Kidney capillary endothelial cell (primary cell): ENCODE measurements around the gene NFATC1.

Experiments
- DNase-seq: peaks from one replicate; pipeline ENCODE4 v3.0.0-alpha.2; 2018; ENCODE audit warnings: low spot score

Gene NFATC1

DNA sequence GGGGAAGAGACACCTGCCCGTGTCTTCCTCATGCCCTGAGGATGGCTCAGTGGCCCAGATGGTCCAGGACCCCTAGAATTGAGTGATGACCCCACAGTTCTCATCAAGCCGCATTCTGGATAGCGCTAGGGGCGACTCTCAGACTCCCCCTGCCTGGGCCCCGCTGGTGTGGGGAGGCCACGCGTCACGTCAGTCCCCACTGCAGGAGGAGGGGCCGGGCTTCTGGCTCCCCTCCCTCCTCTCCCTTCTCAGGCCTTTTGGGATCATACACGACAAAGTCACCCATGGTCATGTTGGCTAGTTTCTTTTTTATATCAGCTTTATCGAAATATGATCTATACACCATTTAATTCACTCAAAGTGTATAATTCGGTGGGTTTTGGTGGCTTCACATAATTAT is 61.5 kb downstream of the NFATC1 start:
- no peak for DNase-seq

DNA sequence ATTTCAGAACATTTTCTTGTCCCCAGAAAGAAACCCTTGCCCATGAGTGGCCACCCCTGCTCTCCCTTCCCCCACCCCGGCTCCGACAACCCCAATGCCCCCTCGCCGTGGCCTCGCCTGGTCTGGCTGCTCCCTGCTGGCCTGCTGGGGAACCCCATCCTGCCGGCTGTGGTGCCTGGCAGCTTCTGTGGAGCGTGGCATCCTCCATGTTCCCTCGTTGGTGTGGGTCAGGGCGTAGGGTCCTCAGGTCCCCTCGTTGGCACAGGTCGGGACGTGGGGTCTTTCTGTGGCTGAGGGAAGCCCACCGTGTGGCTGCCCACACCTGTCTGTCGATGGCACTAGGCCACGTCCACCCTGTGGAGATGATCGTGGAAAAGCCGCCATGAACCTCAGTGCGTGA is 61.9 kb downstream of the NFATC1 start:
- DNase-seq, result no peak

DNA sequence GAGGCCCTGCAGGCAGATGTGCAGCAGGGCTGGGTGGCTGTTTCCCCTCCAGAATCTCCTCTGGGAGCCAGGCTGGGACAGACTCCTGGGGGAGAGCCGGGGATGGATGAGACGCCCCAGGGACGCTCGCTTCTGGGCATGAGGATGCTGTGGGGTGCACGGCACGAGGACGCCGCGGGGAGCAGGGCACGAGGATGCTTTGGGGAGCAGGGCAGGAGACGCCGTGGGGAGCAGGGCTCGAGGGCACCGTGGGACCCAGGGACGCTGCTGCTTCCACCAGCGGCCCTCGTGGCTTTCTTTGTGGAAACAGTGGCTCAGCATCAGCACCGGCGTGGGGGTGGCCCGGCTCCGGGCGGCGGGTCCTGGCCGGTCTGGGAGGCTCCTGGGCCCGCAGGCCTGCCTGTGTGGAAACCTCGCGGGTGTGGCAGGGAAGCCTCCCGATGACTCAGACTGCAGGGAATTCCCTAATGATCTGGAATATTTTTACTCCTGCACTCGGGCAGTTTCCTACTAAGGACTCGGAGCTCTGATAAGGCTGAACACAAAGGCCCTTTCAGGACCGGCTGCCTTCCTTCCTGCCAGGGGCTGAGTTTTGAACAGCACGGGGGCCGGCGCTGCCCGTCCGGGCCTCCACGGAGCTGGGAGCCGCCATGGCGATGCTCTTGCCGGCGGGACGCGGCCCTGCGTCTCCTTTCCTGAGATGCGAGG is 62.6 kb downstream of the NFATC1 start:
- peak; percentile 90 for DNase-seq

DNA sequence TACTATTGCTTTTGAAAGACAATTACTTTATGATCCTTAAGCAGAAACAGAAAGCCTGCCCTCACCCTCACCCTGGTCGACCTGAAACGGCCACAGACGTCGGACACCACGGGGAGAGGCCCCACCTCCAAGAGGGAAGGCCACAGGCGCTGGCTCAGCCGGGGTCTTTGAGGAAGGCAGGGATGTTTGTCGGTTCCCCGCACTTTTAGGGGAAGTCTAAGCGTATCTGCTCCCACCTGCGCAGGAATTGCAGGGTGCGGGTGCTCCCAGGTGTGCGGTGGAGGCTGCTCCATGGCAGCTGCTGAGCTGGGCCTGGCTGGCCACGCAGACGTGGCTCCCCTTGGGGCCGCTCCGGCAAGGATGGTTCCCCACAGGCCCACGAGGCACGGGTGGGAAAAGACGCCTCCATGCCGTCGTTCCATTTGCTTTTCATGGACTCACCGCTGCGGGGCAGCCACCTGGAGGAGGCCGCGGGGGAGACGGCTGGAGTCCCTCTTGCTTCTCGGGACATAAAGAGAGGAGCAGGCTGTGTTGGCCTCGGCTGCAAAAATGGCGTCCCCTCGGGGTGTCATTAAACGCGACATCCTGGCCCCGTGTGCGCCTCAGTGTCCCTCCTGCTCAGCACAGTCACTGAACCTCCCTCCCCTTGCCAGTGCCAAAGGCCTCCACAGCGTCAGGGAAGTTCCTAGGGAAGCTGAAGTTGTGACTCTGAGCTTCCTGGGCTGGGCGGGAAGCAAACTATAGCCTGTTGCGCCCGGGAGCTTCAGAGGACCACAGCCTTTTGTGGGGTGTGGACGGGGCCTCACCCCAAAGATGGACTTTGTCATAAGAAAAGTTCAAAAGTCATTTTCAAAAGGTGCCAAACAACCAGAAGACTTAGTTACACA is 63.4 kb downstream of the NFATC1 start:
- DNase-seq, result peak; percentile 36

DNA sequence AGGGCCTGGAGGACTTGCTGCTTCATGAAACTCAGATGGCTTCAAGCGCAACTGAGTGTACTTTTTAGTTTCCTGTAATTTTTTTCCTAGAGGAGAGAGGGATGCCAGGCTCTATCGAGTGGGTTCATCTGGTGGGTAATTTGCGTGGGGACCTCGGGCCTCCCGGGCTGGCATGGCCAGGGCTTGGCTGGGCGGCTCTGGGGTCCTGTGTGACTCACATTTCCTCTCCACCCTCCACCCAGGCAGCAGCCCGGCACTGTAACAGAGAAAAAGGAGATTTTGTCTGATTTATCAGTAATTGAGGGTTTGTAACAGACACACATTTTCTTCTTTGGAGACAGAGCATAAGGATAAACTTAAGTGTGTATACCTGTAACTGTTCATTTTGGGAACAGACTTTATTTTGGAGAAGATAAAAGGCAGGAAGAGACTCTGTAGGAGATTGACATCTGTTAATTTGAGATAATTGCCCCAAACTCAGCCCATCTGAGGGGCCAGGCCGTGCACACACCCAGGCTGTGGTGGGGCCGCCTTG is 64.3 kb downstream of the NFATC1 start:
- peak; percentile 44 for DNase-seq

DNA sequence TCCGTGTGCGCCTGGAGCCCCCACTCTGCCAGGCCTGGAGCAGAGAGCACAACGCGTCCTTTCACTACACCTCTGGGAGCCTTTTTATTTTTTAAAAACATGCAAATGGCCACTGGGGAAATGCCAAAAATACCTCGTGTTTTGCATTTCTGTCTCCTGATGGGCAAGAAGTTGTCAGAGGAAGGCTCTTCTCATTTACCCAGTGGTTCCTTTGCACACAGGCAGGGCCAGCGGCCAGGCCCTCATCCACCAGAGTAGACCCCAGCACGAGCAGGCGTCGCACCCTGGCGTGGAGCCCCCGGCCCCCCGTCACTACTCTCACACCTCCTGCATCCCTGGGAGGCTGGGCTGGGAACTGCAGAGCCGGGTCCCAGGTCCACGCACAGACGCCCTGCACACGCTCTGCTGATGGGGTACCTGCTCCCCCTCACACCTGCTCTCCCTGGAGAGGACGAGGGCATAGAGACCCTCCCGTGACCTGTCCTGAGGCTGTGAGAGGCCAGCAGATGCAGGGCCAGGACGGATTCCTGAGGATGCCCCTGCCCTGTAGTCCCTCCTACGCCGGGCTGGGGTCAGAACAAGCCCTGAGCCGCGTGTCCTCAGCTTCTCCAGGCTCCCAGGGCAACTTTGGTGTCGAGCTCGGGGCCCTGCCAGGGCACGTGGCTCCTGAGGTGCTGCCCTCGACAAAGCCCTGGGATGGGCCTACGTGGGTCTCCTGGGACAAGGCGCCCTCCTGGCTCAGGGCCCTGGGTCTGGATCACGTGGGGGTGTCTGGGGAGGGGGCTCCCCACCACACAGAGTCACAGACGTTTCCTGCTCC is 65.0 kb downstream of the NFATC1 start:
- DNase-seq, result no peak

DNA sequence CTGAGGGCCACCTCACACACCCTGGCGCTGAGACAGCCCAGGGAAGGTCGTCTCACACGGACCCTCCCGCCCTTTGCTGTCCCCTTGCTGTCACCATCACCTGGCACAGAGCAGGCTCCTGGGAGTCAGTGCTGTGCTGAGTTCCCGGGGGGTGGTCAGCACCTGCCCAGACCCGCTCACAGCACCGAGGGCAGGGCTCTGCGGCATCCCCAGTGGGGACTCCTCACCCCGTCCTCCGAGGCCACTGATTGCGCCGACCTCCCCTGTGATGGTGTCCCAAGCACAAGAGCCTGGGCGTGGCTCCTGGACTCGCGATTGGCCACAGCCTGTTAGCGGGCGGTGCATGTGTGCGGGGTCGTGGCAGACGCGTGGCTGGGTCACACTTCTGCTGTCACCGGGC is 65.9 kb downstream of the NFATC1 start:
- DNase-seq, result no peak

DNA sequence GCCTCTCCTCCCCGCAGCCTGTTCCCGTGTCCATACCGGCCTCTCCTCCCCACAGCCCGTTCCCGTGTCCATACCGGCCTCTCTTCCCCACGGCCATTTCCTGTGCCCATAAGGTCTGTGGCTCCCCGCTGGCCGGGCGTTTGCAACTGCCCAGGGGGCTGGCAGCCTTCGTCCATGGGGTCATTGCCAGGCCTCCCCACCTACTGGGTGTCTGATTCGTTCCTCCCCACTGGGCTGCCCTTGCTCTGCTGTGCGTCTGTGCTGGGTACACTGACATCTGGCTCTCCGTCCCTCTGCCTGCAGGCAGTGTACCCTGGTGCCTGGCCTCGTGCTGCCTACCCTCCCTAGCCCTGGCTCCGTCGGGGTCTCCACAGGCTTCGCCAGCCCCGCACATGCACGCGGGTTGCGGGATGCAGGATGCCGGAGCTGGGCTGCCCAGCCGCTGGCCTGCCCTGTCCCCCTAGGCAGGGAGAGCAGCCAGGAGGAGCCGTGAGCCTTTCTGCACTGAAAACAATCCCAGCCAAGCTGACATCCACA is 67.8 kb downstream of the NFATC1 start:
- no peak for DNase-seq

DNA sequence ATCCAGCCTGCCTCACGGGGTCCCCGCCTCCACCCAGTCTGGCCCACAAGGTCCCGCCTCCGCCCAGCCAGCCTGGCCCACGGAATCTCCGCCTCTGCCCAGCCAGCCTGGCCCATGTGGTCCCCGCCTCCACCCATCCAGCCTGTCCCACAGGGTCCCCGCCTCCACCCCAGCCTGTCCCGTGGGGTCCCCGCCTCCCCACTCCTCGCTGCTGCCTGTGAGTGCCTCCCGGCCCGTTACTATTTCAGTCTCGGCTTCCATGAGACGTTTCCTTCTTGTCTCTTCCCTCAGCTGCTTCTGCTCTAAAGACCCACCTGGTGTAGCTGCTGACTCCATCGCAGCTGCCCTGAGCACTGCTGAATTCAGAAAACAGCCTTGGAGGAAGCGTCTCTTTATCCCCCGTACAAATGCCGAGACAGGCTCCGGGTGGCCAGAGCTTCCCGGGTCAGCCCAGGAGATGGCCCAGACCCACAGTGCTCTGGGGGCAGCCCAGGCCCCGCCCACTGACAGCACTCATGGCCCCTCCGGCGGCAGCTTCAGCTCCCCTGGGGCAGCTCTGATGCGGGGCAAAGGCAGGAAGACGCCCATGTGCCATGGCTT is 69.8 kb downstream of the NFATC1 start:
- DNase-seq, result no peak

DNA sequence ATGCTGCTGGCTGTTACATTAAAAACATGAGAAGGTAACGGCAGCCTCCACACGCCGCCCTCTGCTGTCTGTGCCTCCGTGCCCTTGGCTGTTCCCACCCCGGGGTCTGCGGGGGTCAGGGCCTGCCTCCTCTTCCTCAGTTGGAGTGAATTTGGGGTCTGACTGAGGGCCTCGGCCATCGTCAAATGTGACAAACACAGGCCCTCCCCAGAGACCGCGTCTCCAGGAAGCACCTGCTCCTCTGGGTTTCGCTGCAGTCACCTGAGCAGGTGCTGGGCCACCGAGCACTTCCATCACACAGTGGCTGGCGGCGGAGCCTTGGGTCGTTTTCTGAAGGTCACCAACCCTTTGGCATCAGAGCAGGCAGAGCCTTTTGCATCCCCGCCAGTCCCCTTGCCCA is 70.9 kb downstream of the NFATC1 start:
- DNase-seq, result no peak

DNA sequence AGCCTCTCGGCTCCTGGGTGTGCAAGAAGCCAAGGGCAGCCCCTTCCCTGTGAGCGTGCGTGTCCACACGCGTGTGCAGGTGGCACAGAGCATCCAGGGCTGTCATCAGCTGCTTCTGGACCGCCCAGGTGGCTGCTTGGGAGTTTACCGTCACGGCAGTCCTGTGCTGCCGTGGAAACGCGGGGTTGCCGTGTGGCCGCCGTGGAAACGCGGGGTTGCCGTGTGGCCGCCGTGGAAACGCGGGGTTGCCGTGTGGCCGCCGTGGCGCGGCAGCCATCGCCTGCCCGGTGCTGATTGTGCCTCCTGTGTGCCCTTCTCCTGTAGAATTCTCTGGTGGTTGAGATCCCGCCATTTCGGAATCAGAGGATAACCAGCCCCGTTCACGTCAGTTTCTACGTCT is 71.4 kb downstream of the NFATC1 start:
- DNase-seq, result no peak

DNA sequence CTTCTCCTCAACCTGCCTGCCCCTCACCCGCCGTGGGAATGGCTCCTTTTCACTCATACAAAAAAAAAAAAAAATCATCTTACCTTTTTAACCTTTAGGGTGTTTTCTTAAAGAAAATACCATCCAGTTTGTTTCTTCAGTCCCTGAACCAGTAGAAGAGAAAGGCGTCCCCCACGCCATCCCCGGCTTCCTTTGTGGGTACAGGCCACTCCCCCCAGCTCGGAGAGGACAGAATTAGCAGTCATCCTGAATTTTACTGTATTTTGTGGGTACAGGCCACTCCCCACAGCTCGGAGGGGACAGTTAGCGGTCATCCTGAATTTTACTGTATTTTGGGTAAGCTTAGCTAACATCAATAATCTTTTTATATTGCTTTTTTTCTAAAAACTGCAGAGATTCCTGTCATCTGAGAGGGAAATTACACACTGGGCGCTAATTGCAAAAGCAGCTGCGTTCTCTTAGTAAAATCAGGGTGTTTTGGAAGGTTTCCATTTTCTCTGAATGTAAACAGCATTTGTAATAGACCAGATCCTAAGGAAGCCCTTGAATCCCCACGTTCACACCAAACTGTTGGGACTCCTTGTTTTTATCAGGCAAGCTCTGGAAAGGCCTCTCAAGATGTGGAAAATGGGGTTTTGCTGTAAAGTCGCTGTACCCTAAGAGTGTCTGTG is 72.5 kb downstream of the NFATC1 start:
- no peak for DNase-seq

DNA sequence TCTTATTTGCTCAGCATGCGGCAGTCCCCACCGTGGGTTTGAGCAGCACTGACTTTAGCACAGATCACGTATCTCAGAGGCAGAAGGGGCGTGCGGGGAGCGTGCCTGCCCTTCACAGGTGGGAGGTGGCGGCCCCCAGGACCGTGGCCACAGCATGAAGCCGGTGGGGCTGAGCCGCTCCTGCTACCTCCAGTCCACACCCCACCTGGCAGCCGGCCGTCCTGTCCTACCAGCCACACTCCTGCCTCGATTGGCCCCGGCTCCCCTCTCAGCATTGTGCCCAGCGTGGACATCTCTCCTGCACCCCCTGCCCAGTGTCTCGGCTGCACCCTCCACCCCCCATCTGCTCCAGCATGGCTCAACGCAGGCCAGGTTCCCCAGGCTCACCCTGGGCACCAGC is 73.6 kb downstream of the NFATC1 start:
- DNase-seq, result no peak

DNA sequence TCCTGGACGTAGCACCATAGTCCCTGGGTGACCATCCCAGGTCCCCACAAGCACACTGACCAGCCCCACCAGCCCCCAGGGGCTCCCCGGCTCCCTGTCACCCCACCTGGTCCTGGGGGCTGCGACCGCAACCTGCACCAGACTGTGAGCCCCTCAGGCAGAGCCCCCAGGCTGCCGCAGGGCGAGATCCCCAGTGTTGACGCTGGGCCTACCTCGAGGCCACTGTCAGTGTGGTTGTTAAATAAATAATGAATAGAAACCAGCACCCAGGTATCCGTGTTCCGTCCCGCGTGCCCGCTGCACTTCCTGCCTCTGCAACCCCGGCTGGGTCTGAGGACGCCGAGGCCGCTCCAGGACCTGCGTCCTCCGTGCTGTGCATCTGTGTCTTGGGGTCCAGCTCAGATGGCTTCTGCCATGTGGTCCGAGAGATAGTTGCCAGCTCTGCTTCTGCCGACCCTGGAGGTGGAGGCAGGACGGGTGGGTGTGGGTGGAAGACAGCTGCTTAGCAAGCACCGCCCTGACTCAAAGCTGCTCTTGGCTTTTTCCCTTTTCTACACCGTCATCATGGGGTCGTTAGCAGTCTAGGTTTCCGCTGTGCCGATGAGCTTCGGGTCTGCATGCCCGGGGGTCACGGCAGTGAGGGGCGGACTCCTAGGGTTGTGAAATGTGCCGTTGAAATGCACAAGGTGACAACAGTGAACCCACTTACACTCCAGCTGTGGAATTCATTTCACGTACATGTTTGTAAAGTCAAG is 74.2 kb downstream of the NFATC1 start:
- no peak for DNase-seq

DNA sequence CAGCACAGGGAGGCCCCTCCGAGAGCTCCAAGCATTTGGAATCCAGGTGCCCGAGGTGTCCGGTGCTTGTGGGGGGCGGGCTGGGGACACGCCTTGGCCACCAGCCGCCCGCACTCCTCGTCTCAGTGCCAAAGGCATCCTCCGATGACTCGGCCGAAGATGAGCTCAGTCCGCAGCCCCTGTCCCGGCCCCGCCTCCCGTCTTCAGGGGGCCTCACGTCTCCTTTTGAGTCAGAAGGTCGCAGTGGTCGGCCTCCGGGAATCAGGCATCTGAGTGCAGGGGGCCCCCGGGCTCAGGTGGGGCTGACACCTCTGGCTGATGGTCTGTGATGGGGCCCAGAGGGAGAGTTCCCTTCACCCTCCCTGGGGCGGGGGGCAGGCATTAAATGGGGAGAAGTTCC is 74.8 kb downstream of the NFATC1 start:
- DNase-seq, result no peak

DNA sequence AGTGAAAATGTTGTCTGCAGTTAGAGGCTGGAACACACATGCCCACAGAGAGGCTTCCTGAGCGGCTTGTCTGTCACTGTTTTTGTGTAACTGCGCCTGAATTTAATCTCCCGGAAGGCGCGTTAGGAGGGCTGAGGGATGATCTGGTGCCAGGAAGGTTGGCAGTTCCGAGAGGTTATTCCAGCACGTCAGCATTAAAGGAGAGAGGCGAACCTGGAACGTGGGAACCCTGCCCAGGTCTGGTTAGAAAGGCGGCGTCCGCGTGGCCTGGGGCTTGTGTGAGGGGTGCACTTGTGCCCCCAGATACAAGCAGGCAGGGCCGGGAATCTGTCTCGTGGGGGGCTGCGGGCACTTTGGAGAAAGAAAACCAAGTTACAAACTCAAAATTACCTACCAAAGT is 75.3 kb downstream of the NFATC1 start:
- DNase-seq, result no peak

DNA sequence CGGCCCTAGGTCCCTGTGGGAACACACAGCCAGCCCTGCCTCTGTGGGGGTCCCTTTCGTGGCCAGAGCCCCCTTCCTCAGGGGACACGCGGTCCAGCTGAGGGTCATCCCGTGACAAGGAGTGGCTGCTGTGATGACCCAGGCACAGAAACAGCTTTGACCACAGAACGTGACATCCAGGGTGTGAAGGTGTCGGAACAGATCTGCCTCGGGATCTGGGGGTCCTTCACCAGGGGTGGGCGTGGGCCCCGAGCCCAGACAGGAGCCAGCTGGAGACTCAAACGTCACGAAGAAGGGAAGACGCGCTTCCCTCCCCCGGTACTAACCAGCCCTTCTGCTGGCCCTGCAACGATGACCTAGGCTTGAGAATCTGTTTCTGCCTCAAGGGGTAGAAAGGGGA is 75.9 kb downstream of the NFATC1 start:
- no peak for DNase-seq

DNA sequence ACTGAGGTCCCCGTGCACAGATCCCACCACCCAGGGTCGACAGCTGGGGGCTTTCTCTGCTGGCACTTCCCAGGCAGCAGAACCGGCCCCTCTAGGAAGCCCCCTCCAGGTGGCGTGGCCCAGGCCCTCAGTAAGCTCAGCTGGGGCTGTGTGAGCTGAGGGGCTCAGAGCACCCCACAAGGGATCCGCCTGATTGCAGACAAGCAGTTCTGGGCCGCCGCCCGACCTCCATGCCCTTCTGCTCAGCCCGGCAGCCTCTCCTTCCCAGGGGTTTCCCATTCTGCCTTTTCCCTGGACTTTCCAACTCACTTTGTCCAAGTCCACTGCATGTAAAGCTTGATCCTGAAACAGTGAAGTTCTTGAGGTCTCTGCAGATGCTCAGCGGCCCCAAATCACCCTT is 76.4 kb downstream of the NFATC1 start:
- no peak for DNase-seq

DNA sequence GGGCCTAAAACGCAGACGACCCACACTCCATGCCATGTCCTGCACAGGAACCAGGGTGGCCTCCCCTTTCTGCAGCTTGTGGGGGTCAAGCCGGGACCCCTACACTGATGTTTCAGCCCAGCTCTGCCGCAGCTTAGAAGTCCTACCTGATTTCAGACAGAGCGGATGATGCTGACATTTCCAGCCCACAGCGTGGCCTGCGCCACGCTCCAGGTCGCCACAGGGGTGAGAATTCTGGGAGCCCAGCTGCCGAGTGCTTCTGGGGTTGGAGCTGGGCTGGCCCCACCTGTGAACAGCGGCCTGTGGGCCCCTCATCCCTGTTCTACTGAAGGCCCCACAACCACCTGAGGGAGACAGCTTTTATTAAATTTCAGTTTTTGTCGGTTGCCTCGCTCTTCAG is 77.2 kb downstream of the NFATC1 start:
- no peak for DNase-seq
